Epithelial cell of esophagus (primary cell): ENCODE results near the gene LILRB5.
"Not testable (repeated sequence)": the region's sequence is repeated elsewhere in the genome, so short reads cannot be mapped to it uniquely, and the experiment has no call there.

Experiments used
- DNase-seq: peaks from one replicate; pipeline ENCODE4 v3.0.0; 2010; ENCODE audit warnings: low read depth
- H3K4me3 ChIP-seq: 2 replicates; pipeline ENCODE4 v1.5.1; 2011; ENCODE audit warnings: mild to moderate bottlenecking, low read length, control low read depth
- CTCF ChIP-seq: IDR thresholded peaks from 2 replicates; pipeline ENCODE4 v1.5.1; 2011; ENCODE audit warnings: low read depth, mild to moderate bottlenecking, low read length, control low read depth, inconsistent platforms; ENCODE audit not compliant: insufficient read depth; ENCODE audit errors: missing control alignments

Gene LILRB5

DNA sequence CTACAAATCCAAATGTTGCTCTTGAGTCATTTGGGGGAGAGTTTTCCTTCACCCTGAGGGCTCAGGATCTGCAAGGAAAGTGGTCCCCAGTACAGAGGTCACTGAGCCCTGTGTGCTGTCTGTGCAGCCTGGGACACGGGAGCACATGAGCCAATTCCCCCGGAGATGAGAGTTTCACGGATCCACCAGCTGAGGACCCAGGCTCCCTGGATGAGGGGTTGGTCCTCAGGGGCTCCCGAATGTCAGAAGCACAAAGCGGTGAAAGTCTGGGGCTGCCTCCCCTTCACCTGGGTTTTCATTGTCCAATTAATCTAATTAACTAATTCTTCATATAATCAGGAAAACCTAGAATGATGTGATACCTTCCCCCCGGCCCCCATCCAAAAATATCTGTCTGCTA, 37.5 kb upstream of the LILRB5 start:
- H3K4me3 ChIP-seq = no peak overlapping the region
- no peak for DNase-seq
- TF ChIP-seq CTCF = no peak

- DNase-seq, H3K4me3 ChIP-seq: not testable (repeated sequence)
These were observed 32.1 kb upstream of the LILRB5 start for GRCh38 chr19:54289160-54289559.

DNA sequence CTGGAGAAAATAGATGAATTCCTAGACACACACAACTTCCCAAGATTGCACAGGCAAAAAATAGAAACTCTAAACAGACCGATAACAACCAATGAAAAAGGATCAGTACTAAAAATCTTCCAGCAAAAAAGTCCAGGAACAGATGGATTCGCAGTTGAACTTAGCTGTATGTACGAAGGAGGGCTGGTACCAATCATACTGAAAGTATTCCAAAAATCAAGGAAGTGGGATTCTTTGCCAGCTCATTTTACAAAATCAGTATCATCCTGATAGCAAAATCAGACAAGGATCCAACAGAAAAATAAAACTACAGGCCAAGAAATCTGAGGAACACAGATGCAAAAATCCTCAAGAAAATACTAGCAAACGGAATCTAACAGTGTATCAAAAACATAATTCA, 30.4 kb upstream of the LILRB5 start:
- no peak for TF ChIP-seq CTCF
- no peak overlapping the region for H3K4me3 ChIP-seq
- DNase-seq = no peak

GRCh38 chr19:54286283-54286682, 29.2 kb upstream of the LILRB5 start:
- not testable (repeated sequence) for DNase-seq, H3K4me3 ChIP-seq

- not testable (repeated sequence) for H3K4me3 ChIP-seq, DNase-seq
These were observed 28.5 kb upstream of the LILRB5 start for GRCh38 chr19:54285427-54286056.

DNA sequence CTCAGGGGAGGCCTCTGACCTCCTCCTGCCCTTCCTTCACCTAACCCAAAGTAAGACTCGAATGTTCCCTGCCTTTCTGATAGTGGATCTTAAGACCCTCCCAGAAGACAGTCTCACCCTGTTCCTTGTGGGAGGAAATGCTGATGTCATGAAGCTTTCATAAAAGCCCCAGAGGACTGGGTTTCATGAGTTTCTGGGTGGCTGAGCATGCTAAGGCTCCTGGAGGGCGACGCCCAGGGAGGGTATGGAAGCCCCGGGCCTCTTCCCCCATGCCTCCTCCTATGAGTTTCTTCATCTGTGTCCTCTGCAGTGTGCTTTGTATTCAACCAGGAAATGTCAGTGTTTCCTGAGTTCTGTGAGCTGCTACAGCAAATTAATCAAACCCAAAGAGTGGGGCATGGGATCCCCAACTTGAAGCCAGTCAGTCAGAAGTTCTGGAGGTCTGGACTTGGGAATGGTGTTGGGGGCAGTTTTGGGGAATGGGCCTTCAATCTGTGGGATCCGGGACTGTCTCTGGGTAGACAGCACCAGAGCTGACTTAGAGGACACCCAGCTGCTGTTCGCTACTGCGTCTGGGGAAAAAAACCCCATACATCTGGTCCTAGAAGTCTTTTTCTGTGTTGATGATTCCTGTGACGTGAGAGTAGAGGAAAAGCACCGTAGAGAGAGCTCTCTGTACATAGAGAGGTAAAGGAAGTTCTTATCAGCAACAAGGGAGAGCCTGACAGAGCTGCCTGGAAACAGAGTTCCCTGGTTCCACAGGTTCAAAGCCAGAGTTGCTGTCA, 25.8 kb upstream of the LILRB5 start:
- no peak overlapping the region for H3K4me3 ChIP-seq
- no peak for DNase-seq
- TF ChIP-seq CTCF = no peak

DNA sequence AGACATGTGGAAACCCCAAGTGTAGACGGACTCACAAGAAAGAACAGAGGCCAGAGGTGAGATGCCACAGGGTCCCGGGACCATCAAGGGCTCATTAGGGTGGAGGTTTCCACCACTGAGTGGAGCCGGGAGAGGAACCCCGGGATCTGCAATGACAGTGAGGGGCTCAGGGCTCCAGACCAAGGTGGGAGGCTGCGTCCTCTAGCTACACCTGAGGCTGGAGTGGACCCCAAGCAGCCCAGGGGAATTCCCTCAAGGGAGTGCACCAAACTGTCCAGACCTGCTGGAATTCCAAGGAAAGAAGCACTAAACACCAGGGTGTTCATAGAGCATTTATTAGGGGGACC, 24.6 kb upstream of the LILRB5 start:
- H3K4me3 ChIP-seq, DNase-seq: not testable (repeated sequence)

- TF ChIP-seq CTCF = no peak
- no peak within 1 kb of the TSS for H3K4me3 ChIP-seq
- DNase-seq = no peak
These were observed 24.1 kb upstream of the LILRB5 start, which contains the start of gene LILRB2 for GRCh38 chr19:54281007-54281728. LILRB2 (minus strand) TSS chr19:54281110; CDS start chr19:54280496, 614 bp downstream.

GRCh38 chr19:54280441-54280840, 23.4 kb upstream of the LILRB5 start:
- DNase-seq, H3K4me3 ChIP-seq: not testable (repeated sequence)

DNA sequence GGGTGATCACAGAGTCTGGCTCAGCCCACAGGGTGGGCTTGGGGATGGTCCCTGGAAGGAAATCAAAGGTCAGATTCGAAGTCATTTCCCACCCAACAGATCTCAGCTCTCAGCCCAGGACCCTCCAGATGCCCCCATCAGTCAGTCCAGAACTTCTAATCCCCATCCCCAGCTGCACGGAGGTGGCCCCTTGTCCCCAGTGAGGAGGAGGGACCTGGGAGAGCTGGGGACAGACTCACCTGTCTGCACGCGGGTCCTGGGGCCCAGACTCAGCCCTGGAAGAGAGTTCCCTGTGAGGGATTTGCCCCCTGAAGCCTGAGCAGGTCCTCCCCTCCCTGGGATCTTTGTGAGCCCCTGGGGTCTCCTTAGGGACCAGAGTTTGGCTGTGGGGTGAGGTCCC, 23.0 kb upstream of the LILRB5 start:
- not testable (repeated sequence) for DNase-seq, H3K4me3 ChIP-seq
